Panc1 (cell line): ENCODE results near the gene PAOX. TPM values are rescaled to one million over a fixed set of nuclear protein-coding genes. Genes with fewer than 3 reads are reported as not detected.

Source experiments
- ATAC-seq: fragments of 200-7000 bp; cut with Tn5 transposase; 2 replicates; pipeline ENCODE4 v1.9.1; 2020; ENCODE audit warnings: mild to moderate bottlenecking, moderate library complexity
- BruUV-seq: library from RNA; stranded (reverse); fragments of 400-500 nt; replicated peaks from 2 replicates; lab custom pipeline; 2021; lab: Mats Ljungman, UMichigan
- CTCF ChIA-PET: fragments of 300-600 bp; sonication (Branson Sonifier 250); formaldehyde crosslinking; loops from one replicate; lab custom pipeline; 2022; ENCODE audit warnings: antibody characterized with exemption; lab: Charles Lee
- POLR2A ChIA-PET: fragments of 300-600 bp; sonication (Branson Sonifier 250); formaldehyde crosslinking; loops from one replicate; lab custom pipeline; 2022; ENCODE audit warnings: antibody characterized with exemption; lab: Charles Lee
- DNase-seq: peaks from one replicate; pipeline ENCODE4 v3.0.0-alpha.2; 2010; ENCODE audit warnings: low read depth, low spot score
- H3K27ac ChIP-seq: 2 replicates; pipeline ENCODE4 v1.5.1; 2011; ENCODE audit warnings: mild to moderate bottlenecking, low read length, inconsistent platforms
- H3K27me3 ChIP-seq: fragments of 200-500 bp; sonication (Bioruptor generic); 2 replicates; pipeline ENCODE4 v1.6.0; 2014; ENCODE audit warnings: low read length, inconsistent platforms; ENCODE audit not compliant: control insufficient read depth, insufficient read depth
- H3K36me3 ChIP-seq: fragments of 200-500 bp; sonication (Bioruptor generic); 2 replicates; pipeline ENCODE4 v1.5.1; 2014; ENCODE audit warnings: inconsistent platforms, mild to moderate bottlenecking, low read length, moderate library complexity; ENCODE audit not compliant: control insufficient read depth, insufficient read depth
- H3K4me1 ChIP-seq: 2 replicates; pipeline ENCODE4 v1.5.1; 2011; ENCODE audit warnings: inconsistent platforms, mild to moderate bottlenecking, low read length, moderate library complexity; ENCODE audit not compliant: control insufficient read depth, insufficient read depth
- H3K4me3 ChIP-seq, 2 experiments: 2 replicates each; pipeline ENCODE4 v1.5.1; 2011 to 2012; ENCODE audit warnings: low read depth in 2 of 2, low read length in 2 of 2, mild to moderate bottlenecking in 2 of 2, inconsistent platforms in 1 of 2, moderate library complexity in 1 of 2
- H3K9me3 ChIP-seq: fragments of 200-500 bp; sonication (Bioruptor generic); 2 replicates; pipeline ENCODE4 v1.5.1; 2014; ENCODE audit warnings: low read depth, mild to moderate bottlenecking, inconsistent platforms, low read length, moderate library complexity; ENCODE audit not compliant: control insufficient read depth, insufficient read depth
- CTCF ChIP-seq: fragments of 450-650 bp; IDR thresholded peaks from 2 replicates; pipeline ENCODE4 v1.5.1; 2017; ENCODE audit warnings: mild to moderate bottlenecking
- POLR2AphosphoS5 ChIP-seq: IDR thresholded peaks from 2 replicates; pipeline ENCODE4 v1.6.1; 2012; ENCODE audit warnings: mild to moderate bottlenecking, low read depth, low read length, moderate library complexity
- REST ChIP-seq, 2 experiments: IDR thresholded peaks; 2 replicates each; pipeline ENCODE4 v1.6.1; 2011 to 2012; ENCODE audit warnings: low read depth in 2 of 2, control low read depth in 1 of 2, low read length in 1 of 2, mild to moderate bottlenecking in 1 of 2, moderate library complexity in 1 of 2; ENCODE audit not compliant: insufficient read depth in 1 of 2
- SIN3A ChIP-seq: IDR thresholded peaks from 2 replicates; pipeline ENCODE4 v1.6.1; 2012; ENCODE audit warnings: low read depth, mild to moderate bottlenecking, low read length, moderate library complexity, borderline replicate concordance; ENCODE audit not compliant: insufficient read depth
- TCF7L2 ChIP-seq: IDR thresholded peaks from 2 replicates; pipeline ENCODE4 v1.6.1; 2011; ENCODE audit warnings: mild to moderate bottlenecking, low read depth, low read length, inconsistent platforms
- in situ Hi-C: cut with HindIII; loops from 2 replicates; pipeline ENCODE4 v1.10.0; 2016; ENCODE audit warnings: low sequenced_read_pairs, low pct_unique_long_range_greater_than_20kb
- intact Hi-C: fragments of 100-400 bp; cut with micrococcal nuclease; formaldehyde crosslinking; loops from one replicate; pipeline ENCODE4 v1.10.0; 2022; ENCODE audit not compliant: unreplicated experiment
- total RNA-seq: library from RNA; stranded (reverse); gene quantifications from one replicate; pipeline ENCODE4 v1.2.1, GENCODE V29; 2021; ENCODE audit not compliant: unreplicated experiment

The PAOX gene
- total RNA-seq, 1 experiment from 2014 or later = 9.3 TPM

- DNase-seq (no peak), ATAC-seq (no peak)
- Histone ChIP-seq H3K36me3 (no peaks in the 10 kb centered on the region), H3K9me3 (no peaks in the 10 kb centered on the region), H3K4me1 (peaks cover 21% of the 10 kb centered on the region), H3K27ac (no peak overlapping the region), H3K27me3 (no peaks in the 10 kb centered on the region), H3K4me3 (no peak overlapping the region)
- in situ Hi-C loops (no loop called here), intact Hi-C loops (no loop called here)
- no TSS peak for BruUV-seq
- ChIA-PET POLR2A (interaction anchor here (0.6 kb wide), 1 partner anchor 16 kb away, joined by 3 read pairs; no protein-coding TSS in a partner anchor), CTCF (interaction anchor here (0.6 kb wide), 1 partner anchor 217 kb away, joined by 3 read pairs; no protein-coding TSS in a partner anchor)
- TF ChIP-seq CTCF (no peak), POLR2AphosphoS5 (no peak), REST (IDR thresholded peaks at IDR 0.05; ENCODE audit: insufficient read depth in 1 of 2, low read depth in 2 of 2, low read length in 1 of 2) (no peak), TCF7L2 (no peak), SIN3A (no peak)
Measured at GRCh38 chr10:133418289-133418993, 39.4 kb downstream of the PAOX start.

GRCh38 chr10:133419211-133419950, 40.3 kb downstream of the PAOX start:
- no peaks in the 10 kb centered on the region for H3K9me3 ChIP-seq
- TF ChIP-seq SIN3A (no peak), CTCF (no peak), POLR2AphosphoS5 (no peak; the same call in 1 of the 2 replicates), TCF7L2 (no peak), REST (IDR thresholded peaks at IDR 0.05; ENCODE audit: insufficient read depth in 1 of 2, low read depth in 2 of 2, low read length in 1 of 2) (no peak)
- no TSS peak for BruUV-seq
- ATAC-seq (no peak), DNase-seq (no peak)
- H3K27me3 ChIP-seq = no peaks in the 10 kb centered on the region
- intact Hi-C loops = no loop called here
- H3K27ac ChIP-seq = no peak overlapping the region
- peaks cover 21% of the 10 kb centered on the region for H3K4me1 ChIP-seq
- in situ Hi-C loops = no loop called here
- ChIA-PET POLR2A (interaction anchor here (0.6 kb wide), 1 partner anchor 62 kb away, joined by 5 read pairs; the partner anchor contains the start of gene FUOM), CTCF (no interaction called here)
- no peaks in the 10 kb centered on the region for H3K36me3 ChIP-seq
- no peak overlapping the region for H3K4me3 ChIP-seq
